22Rv1 (cell line): ENCODE results near the gene TMEM179.

Experiments
- CTCF ChIP-seq: fragments of 450-650 bp; IDR thresholded peaks from 2 replicates; pipeline ENCODE4 v1.5.1; 2017; ENCODE audit warnings: mild to moderate bottlenecking
- ZFX ChIP-seq: fragments of 450-650 bp; IDR thresholded peaks from 2 replicates; pipeline ENCODE4 v1.6.1; 2017; ENCODE audit warnings: antibody characterized with exemption, borderline replicate concordance

GRCh38 chr14:104603711-104604401 is 716 bp downstream of the TMEM179 start:
- TF ChIP-seq CTCF = no peak
- no peak for TF ChIP-seq ZFX
